Mesenteric fat pad (tissue), 1 donor: Measurements from ENCODE around the gene NKX6-1. TPM values are rescaled to one million over a fixed set of nuclear protein-coding genes. Genes with fewer than 3 reads are reported as not detected.

Experiments used
- DNase-seq: peaks from one replicate; pipeline ENCODE4 v3.0.0-alpha.2; 2020; ENCODE audit warnings: low spot score
- long read RNA-seq: library from polyadenylated mRNA; unstranded; transcript quantifications from one replicate; pipeline ENCODE4 v2.0.0, GENCODE V29; 2020
- total RNA-seq: library from RNA; stranded (reverse); fragmentation: NEBNext Ultra II Directional; extraction: Animal tissue kit (Norgen Biotek cat#: 25700); gene quantifications from one replicate; pipeline ENCODE4 v1.2.1, GENCODE V29; 2021
- donor health status: DM: yes; HTN: yes; CAD: no.

The NKX6-1 gene
- total RNA-seq, result not detected
- long read RNA-seq, result 0 reads

GRCh38 chr4:84498935-84499623, at the start of gene NKX6-1:
Gene NKX6-1 (minus strand): TSS chr4:84499292. CDS start chr4:84498228, 1,064 bp downstream.
- DNase-seq, result no peak

GRCh38 chr4:84547211-84547610, 48.1 kb upstream of the NKX6-1 start:
- no peak for DNase-seq

GRCh38 chr4:84545093-84545492, 46.0 kb upstream of the NKX6-1 start:
- DNase-seq, result no peak

- DNase-seq, result no peak
Measured at GRCh38 chr4:84535901-84536300, 36.8 kb upstream of the NKX6-1 start.

- no peak for DNase-seq
Measured at GRCh38 chr4:84531689-84532088, 32.6 kb upstream of the NKX6-1 start.

- DNase-seq, result no peak
Measured at GRCh38 chr4:84530871-84531270, 31.8 kb upstream of the NKX6-1 start.

- no peak for DNase-seq
Measured at GRCh38 chr4:84530454-84530853, 31.4 kb upstream of the NKX6-1 start.

- DNase-seq, result no peak
Measured at GRCh38 chr4:84529169-84529751, 30.2 kb upstream of the NKX6-1 start.

GRCh38 chr4:84527391-84527790, 28.3 kb upstream of the NKX6-1 start:
- no peak for DNase-seq

GRCh38 chr4:84515075-84515474, 16.0 kb upstream of the NKX6-1 start:
- no peak for DNase-seq

GRCh38 chr4:84512277-84512676, 13.2 kb upstream of the NKX6-1 start:
- DNase-seq, result no peak

- DNase-seq, result no peak
Measured at GRCh38 chr4:84511703-84512102, 12.6 kb upstream of the NKX6-1 start.

- DNase-seq, result no peak
Measured at GRCh38 chr4:84507941-84508340, 8.8 kb upstream of the NKX6-1 start.

GRCh38 chr4:84504821-84505220, 5.7 kb upstream of the NKX6-1 start:
- DNase-seq, result no peak

GRCh38 chr4:84503495-84504437, 4.7 kb upstream of the NKX6-1 start:
- DNase-seq, result no peak

- no peak for DNase-seq
Measured at GRCh38 chr4:84502955-84503373, 3.9 kb upstream of the NKX6-1 start.

GRCh38 chr4:84502333-84502954, 3.4 kb upstream of the NKX6-1 start:
- DNase-seq, result no peak

GRCh38 chr4:84501721-84502267, 2.7 kb upstream of the NKX6-1 start:
- no peak for DNase-seq

GRCh38 chr4:84501202-84501503, 2.1 kb upstream of the NKX6-1 start:
- no peak for DNase-seq

GRCh38 chr4:84500386-84501201, 1.5 kb upstream of the NKX6-1 start:
- no peak for DNase-seq

- DNase-seq, result no peak
Measured at GRCh38 chr4:84499624-84499982, 511 bp upstream of the NKX6-1 start.
